Liver (tissue), 3 donors: ENCODE data around the gene UBE2V1.

Experiments used
- EGR1 ChIP-seq, 2 donors: IDR thresholded peaks; 2 replicates each; pipeline ENCODE4 v1.6.1; 2016 to 2018; ENCODE audit warnings: antibody characterized with exemption in 2 of 2, low read depth in 2 of 2
- FOXA1 ChIP-seq: IDR thresholded peaks from 2 replicates; pipeline ENCODE4 v1.6.1; 2016; ENCODE audit warnings: antibody characterized with exemption
- HNF4G ChIP-seq: IDR thresholded peaks from 2 replicates; pipeline ENCODE4 v1.6.1; 2016; ENCODE audit warnings: antibody characterized with exemption
- JUND ChIP-seq, 2 donors: IDR thresholded peaks; 2 replicates each; pipeline ENCODE4 v1.6.1; 2016; ENCODE audit warnings: antibody characterized with exemption in 2 of 2
- RAD21 ChIP-seq, 2 donors: IDR thresholded peaks; 2 replicates each; pipeline ENCODE4 v1.6.1; 2016; ENCODE audit warnings: antibody characterized with exemption in 2 of 2, mild to moderate bottlenecking in 2 of 2
- YY1 ChIP-seq: IDR thresholded peaks from 2 replicates; pipeline ENCODE4 v1.6.1; 2016; ENCODE audit warnings: antibody characterized with exemption, mild to moderate bottlenecking
- TF ChIP-seq, protein P1 (sequence below): IDR thresholded peaks from 2 replicates; pipeline ENCODE4 v1.6.1; 2016; ENCODE audit warnings: antibody characterized with exemption
- TF ChIP-seq, protein P2 (sequence below): fragments of 150-350 bp; IDR thresholded peaks from 2 replicates; pipeline ENCODE4 v1.5.1; 2017; ENCODE audit warnings: improper control_type of control experiment, low read depth, low read length; ENCODE audit not compliant: missing input control
- TF ChIP-seq, protein P3 (sequence below): IDR thresholded peaks from 2 replicates; pipeline ENCODE4 v1.6.1; 2016; ENCODE audit warnings: antibody characterized with exemption
- TF ChIP-seq, protein P4 (sequence below): IDR thresholded peaks from 2 replicates; pipeline ENCODE4 v1.6.1; 2016; ENCODE audit warnings: antibody characterized with exemption, mild to moderate bottlenecking
- donor health status: healthy.
- donor health status: healthy.

DNA sequence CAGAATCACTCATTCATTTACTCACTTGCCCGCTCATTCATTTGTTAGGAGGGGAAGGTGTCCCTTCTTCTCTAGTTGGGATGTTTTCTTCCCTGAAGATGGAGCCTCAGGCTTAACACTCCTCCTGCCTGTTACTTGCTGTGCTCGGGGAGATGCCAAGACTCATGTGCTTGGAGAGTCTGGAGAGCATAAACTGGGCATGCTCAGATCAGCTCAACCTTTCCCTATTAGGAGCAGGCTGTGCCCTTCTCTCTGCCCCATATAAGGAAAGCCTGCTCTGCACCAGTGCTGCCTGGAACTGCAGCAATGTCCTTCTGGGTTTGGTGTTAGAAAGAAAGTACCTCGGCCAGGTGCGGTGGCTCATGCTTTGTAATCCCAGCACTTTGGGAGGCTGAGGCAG lies 18.0 kb upstream of the UBE2V1 start:
- TF ChIP-seq, protein P1, sequence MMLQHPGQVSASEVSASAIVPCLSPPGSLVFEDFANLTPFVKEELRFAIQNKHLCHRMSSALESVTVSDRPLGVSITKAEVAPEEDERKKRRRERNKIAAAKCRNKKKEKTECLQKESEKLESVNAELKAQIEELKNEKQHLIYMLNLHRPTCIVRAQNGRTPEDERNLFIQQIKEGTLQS, result no peak
- TF ChIP-seq, protein P2, sequence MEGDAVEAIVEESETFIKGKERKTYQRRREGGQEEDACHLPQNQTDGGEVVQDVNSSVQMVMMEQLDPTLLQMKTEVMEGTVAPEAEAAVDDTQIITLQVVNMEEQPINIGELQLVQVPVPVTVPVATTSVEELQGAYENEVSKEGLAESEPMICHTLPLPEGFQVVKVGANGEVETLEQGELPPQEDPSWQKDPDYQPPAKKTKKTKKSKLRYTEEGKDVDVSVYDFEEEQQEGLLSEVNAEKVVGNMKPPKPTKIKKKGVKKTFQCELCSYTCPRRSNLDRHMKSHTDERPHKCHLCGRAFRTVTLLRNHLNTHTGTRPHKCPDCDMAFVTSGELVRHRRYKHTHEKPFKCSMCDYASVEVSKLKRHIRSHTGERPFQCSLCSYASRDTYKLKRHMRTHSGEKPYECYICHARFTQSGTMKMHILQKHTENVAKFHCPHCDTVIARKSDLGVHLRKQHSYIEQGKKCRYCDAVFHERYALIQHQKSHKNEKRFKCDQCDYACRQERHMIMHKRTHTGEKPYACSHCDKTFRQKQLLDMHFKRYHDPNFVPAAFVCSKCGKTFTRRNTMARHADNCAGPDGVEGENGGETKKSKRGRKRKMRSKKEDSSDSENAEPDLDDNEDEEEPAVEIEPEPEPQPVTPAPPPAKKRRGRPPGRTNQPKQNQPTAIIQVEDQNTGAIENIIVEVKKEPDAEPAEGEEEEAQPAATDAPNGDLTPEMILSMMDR, result no peak
- TF ChIP-seq, protein P3, sequence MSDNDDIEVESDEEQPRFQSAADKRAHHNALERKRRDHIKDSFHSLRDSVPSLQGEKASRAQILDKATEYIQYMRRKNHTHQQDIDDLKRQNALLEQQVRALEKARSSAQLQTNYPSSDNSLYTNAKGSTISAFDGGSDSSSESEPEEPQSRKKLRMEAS, result no peak
- TF ChIP-seq, protein P4, sequence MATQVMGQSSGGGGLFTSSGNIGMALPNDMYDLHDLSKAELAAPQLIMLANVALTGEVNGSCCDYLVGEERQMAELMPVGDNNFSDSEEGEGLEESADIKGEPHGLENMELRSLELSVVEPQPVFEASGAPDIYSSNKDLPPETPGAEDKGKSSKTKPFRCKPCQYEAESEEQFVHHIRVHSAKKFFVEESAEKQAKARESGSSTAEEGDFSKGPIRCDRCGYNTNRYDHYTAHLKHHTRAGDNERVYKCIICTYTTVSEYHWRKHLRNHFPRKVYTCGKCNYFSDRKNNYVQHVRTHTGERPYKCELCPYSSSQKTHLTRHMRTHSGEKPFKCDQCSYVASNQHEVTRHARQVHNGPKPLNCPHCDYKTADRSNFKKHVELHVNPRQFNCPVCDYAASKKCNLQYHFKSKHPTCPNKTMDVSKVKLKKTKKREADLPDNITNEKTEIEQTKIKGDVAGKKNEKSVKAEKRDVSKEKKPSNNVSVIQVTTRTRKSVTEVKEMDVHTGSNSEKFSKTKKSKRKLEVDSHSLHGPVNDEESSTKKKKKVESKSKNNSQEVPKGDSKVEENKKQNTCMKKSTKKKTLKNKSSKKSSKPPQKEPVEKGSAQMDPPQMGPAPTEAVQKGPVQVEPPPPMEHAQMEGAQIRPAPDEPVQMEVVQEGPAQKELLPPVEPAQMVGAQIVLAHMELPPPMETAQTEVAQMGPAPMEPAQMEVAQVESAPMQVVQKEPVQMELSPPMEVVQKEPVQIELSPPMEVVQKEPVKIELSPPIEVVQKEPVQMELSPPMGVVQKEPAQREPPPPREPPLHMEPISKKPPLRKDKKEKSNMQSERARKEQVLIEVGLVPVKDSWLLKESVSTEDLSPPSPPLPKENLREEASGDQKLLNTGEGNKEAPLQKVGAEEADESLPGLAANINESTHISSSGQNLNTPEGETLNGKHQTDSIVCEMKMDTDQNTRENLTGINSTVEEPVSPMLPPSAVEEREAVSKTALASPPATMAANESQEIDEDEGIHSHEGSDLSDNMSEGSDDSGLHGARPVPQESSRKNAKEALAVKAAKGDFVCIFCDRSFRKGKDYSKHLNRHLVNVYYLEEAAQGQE, result no peak
- TF ChIP-seq EGR1 (IDR thresholded peaks at IDR 0.05; ENCODE audit: low read depth in 2 of 2) (no peak), JUND (IDR thresholded peaks at IDR 0.05) (no peak), HNF4G (no peak), FOXA1 (no peak), YY1 (no peak), RAD21 (IDR thresholded peaks at IDR 0.05) (no peak)
